Medulla oblongata (tissue), 1 donor: ENCODE results near the gene STAC.
A peak's percentile ranks its signal among the peaks of the same experiment; 100 is the strongest.
"Not testable (repeated sequence)": the region's sequence is repeated elsewhere in the genome, so short reads cannot be mapped to it uniquely, and the experiment has no call there.

ENCODE experiments used
- DNase-seq: peaks from one replicate; pipeline ENCODE4 v3.0.0-alpha.2; 2015; ENCODE audit errors: extremely low spot score

STAC gene

DNA sequence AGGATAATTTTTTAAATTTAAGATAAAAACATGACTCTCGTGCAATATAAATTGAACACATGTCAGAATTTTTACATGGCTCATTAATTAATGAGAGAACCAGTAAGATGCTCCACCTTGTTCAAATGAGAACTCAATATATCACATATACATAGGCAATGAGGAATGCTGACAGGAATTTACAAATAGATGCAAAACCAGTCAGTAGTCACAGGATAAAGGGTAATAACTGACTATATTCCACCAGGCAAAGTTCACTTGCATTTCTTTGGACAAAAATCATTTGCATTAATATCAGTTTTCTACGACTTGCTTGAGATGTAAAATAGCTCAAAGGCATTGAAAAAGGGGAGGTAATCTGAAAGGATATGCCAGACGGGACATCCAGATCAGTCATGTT is 139.4 kb downstream of the STAC start:
- DNase-seq, result no peak

DNA sequence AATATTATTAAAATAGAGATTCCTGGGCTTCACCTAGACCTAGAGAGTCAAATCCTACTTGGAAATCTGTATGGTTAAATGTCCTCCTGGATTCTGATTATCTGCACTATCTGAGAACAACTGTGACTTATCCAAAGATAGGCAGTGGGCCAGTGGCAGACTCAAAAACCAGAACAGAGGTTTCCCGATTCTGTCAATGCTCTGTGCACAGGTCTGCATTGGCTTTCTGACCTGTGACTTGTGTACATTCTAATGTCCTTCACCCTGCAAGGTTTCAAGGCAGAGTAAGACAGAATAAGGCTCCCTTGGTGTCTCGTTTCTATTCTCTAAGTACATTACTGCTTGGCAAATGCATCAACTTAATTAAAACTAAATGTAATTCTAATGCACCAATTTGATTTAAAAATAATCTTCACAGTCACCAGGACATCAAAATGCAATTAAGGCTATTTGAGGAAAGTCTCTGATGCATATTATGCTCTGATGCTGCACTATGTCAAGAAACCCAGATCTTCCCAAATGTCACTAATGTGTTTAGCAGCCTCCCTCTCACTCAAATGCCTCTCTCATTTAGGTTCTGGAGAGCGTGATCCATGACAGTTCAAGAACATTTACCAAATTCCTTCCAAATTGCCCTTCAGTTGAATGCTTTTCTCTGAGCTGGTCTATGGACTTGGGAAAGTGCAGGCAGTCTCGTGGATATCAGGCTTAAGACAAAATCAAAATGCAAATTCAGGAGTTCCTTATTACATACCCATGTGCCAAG is 140.1 kb downstream of the STAC start:
- no peak for DNase-seq

DNA sequence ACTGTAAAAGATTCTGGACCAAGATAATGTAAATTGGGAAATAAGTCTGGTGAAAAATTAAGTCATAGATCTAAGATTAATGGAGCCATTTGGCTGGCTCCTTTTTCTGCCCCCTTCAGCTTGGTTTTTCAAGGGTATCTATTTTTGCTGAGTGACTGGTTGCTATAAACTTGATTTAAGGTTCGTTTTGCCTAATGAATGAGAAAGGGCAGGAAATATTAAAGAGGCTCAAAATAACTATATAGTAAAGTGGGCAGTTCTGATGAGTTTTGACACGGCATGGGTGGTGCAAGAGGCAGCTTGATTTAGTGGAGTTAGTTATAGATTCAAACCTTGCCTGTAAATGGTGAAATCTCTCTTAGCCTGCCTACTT is 140.7 kb downstream of the STAC start:
- no peak for DNase-seq

- DNase-seq, result no peak
Measured at GRCh38 chr3:36524560-36524959, 144.3 kb downstream of the STAC start.

DNA sequence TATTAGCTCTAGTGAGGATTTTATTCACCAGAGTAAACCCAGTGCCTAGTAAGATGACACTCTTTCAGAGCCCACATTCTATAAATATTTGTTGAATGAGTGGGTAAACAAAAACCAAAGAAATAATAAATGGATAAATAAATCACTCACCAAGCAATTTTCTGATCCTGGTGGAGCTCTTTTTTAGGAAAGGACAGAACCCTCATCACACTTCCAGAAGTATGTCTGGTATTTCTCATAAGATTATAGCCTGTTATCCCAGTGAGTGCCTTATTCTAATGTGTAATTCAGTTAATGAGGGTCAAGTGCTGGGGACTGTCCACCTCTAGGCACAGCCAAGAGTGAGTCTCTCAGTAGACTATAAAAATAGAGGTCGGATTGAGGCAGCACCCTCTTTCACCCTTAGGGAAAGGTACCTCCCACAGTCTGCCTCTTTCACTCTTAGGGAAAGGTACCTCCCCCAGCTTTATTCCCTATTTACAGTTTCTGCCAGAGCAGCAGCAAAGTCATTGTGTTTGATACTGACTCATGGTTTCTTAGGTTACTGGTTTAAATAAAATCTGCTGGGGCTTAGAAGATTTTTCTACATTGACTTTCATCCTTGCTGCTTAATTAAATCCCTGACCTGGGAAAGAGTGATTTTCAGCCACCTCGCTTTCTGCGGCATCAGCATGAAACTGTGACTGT is 145.0 kb downstream of the STAC start:
- DNase-seq, result no peak

DNA sequence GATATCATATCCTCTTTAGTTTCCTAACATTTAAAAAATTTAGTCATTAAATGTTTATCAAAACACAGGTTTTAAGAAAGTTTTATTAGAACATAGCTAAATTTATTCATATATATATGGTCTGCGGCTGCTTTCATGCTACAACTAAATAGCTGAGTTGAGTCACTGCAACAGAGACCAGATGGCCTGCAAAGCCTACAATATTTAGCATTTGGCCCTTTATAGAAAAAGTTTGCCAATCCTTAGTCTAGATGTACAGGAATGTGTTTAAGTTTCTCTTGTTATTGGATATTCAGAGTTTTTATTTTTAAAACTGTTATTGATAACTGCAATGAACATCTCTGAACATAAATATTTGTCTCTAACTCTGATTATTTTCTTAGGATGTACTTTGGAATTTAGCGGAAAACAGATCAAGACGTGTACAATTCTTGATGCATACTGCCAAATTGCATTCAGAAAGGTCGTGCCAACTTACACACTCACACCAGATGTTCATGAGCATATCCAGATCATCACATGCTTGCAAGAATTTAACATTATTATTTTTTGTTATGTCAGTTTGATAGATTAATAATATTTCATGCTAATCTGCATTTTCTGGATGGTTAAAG is 157.9 kb downstream of the STAC start:
- DNase-seq, result no peak

DNA sequence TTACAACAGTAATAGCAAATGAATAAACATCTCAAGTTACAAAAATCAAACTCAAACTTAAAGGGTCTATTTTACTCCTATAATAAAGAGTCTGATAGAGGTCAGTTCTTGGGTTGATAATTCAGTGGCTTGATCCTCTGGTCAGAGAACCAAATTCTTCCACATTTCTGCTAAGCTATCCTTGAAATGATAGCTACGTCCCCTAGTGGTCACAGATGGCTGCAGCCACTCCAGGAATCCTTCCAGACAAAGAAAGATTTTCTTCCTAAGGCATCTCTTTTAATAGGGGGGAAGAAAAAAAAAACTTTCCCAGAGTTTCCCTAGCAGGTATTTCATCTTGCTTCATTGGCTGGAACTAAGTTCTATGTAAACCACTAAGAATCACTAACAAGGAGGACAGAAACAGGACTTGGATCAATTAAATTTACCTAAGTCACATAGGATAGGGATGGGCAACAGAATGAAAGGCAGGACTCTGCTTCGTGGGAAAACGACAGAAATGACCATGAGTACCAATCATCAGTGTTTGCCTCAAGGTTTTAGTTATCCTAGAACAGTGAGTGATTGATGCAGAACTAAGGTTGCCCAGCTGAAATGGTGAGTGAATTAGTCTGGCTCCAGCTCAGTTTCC is 160.7 kb downstream of the STAC start:
- no peak for DNase-seq

DNA sequence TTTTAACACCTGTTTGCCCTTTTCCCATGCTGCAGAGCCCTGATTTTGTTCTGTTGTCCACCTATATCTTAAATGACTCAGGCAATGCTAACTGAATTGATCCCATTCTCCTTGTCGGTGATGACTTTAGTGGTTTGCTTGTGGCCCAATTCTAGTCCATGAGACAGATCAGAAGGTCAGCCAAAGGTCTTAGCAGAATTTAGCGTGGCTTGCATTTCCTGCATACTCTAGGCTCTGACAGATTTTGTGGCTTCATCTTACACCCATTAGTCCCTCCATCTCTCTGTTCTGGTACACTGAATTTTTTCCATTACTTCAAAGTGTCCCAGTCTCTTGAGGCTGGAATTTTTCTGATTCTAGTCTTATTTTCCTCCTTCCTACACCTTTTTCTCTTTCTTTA is 161.9 kb downstream of the STAC start:
- no peak for DNase-seq

GRCh38 chr3:36543276-36543997 is 163.1 kb downstream of the STAC start:
- no peak for DNase-seq

DNA sequence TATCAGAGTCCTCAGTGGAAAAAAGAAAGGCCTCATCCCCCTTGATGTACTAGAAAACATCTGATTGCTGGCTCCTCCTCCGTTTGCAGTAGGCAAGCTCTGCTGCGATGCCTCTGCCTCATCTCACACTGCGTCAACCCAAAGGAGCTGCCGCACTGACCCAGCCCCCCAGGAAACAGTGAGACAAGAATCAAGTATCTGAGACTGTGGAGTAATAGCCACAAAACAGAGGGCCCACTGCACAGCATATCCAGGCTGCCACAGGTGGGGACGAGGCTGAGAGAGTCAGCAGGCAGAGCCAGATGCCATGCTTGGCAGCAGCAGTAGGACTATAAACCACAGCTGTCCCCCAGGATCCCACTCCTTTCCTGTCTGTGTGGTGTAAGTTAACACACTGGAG is 165.9 kb downstream of the STAC start:
- no peak for DNase-seq

DNA sequence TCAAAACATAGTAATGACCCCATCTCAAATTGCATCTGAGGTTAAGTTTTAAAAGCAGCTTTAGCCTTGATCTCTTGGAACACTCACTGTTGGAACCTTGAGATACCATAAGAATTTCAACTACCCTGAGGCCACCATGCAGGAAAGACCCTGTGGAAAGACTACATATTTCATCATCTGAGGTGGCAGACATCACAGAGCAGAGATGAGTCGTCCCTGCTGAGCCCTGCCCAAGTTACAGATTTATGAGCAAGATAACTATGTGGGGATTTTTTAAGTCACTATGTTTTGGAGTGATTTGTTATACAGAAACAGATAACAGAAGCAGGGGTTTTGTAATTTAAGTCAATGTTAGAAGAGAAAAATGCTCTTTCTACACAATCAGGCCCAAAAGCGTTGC is 168.4 kb downstream of the STAC start:
- no peak for DNase-seq

DNA sequence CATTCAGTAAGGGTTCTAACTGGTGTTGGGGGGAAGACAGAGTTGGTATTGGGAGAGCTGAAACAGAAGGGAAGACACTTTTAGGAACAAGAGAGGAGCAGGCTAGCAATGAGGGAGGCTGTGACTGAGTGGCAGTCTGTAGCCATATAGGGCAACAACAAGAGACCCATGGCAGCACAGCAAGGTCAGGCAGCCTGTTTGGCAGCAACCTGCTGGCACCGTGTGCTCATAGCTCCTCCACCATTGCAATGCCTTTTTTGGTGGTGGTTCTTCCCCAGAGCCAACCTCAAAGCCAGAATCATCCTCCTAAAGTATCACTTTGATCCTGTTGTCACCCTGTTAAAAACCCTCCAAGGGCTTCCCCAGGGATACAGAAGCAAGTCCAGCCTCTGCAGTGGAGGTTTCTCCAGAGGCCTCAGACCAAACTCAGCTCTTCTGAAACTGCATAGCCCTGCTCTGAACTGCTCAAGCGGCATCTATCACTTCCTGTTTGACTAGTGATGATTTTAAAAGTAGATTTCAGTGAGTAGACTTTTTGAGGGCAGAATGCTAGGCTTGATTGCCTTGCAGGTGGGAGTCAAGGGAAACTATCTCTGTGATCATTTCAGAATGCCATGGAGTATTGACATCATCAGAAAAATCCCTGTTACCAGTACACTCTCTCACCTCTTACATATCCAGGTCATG is 176.9 kb downstream of the STAC start:
- DNase-seq, result no peak

DNA sequence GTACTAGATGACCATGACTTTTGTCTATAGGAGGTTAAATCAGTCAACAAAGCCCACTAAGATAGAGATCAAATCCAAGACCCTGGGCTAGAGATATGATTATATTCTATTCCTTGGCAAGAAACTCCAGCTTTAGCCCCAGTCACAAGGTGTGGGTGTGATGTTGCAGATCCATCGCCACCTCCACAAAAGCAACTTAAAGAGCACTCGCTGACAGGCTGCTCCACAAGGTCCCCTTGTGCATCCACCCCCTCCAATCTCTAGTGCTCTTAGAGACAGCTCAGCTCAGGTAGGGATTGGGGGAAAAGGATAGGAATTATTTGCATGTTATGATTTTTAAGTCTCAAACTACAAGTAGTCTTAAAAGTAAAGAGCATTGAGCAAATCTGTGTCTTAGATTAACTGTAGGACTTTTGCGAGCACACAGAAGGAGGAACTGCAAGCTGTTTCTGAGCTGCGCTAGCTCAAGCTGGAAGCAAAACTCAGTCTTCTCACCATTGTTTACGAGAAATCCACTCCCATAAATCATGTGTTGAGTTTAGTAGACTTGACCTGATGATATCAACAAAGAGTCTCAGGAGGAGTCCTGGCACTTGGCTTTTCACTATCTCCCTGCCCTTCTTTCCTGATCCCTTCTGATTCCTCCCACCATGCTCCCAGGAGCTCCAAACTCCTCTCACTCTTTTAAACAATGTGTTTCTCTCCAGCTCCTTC is 177.6 kb downstream of the STAC start:
- no peak for DNase-seq

GRCh38 chr3:36558961-36559360 is 178.7 kb downstream of the STAC start:
- DNase-seq, result peak; percentile 16

DNA sequence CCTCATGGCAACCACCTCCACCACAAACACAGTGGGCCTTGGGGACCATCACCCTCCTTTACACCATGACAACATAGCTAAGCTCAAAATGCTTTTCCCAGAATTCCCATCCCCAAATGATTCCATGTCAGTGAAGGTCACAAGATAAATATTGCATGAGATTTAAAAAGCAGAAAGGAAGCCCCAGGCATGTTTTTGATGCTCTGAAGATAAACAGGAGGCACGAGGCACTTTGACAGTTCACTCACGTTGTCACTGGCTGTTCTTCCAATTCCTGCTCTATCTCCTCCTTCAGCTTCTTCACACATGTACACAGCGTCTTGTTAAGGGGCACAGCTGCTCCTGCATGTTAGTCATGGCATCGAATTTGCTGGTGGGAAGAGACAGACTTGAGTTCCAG is 180.4 kb downstream of the STAC start:
- no peak for DNase-seq

DNA sequence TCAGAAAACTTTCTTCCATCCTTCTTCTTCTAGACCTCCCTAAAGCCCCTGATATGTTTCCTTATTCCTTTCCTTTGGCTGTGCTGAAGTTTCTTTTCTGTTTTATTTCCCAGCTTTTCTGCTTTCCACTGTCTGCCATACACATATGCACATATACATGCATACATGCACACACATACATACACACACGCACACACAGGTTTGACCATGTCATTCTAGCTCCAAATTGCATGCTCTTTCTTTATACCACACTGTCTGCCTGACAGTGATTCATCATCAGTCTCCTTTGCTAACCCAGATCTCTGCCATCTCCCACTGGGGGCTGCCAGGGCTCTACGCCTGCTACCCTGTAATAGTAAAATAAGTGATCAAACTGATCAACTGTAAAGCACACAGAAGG is 181.3 kb downstream of the STAC start:
- DNase-seq, result no peak

DNA sequence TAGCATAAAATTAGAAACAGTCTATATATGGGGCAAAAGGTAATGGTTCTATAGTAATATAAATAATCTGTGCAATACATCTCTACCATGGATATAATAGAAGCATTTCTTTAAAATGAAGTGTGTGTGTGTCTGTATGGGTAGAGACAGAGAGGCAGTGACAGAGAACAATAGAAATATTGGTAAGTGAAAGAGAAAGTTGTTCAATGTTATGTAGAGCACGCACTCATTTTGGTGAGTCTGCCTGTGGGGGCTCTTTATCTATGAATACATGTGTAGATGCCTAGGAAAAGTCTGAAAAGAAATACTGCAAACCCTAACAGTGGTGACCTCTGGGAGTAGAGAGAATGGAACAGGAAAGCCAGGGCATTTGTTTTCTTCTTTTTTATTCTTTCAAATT is 182.6 kb downstream of the STAC start:
- no peak for DNase-seq

DNA sequence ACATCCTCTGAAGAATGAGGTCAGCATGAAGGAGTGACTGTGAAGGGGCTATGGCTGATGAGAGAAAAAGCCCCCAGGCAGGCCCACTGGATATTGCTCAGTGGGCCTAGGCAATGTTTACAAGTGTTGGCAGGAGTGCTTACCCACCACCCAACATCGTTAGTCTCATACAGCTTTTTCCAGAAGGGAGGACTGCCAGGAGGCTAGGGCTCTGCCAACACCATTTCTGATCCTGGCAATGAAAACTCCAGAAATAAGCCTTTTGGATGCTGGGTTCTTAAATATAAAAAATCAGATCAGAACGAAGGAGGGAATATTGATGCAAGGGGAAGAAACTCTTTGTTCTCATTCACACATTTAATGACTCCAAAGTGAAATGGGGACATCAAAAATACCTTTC is 194.9 kb downstream of the STAC start:
- no peak for DNase-seq

- DNase-seq, result not testable (repeated sequence)
Measured at GRCh38 chr3:36578418-36578817, 198.1 kb downstream of the STAC start.

- DNase-seq, result no peak
Measured at GRCh38 chr3:36579746-36580145, 199.4 kb downstream of the STAC start.

GRCh38 chr3:36580716-36581115 is 200.4 kb downstream of the STAC start:
- DNase-seq, result no peak
